ENCODE data around the gene MT1M. TPM values are rescaled to one million over a fixed set of nuclear protein-coding genes. Genes with fewer than 3 reads are reported as not detected.
"Not testable (repeated sequence)": the region's sequence is repeated elsewhere in the genome, so short reads cannot be mapped to it uniquely, and the experiment has no call there.

Gene MT1M
- polyA plus RNA-seq, 4 donors = 0.17 to 0.25 TPM; not detected in 2

DNA sequence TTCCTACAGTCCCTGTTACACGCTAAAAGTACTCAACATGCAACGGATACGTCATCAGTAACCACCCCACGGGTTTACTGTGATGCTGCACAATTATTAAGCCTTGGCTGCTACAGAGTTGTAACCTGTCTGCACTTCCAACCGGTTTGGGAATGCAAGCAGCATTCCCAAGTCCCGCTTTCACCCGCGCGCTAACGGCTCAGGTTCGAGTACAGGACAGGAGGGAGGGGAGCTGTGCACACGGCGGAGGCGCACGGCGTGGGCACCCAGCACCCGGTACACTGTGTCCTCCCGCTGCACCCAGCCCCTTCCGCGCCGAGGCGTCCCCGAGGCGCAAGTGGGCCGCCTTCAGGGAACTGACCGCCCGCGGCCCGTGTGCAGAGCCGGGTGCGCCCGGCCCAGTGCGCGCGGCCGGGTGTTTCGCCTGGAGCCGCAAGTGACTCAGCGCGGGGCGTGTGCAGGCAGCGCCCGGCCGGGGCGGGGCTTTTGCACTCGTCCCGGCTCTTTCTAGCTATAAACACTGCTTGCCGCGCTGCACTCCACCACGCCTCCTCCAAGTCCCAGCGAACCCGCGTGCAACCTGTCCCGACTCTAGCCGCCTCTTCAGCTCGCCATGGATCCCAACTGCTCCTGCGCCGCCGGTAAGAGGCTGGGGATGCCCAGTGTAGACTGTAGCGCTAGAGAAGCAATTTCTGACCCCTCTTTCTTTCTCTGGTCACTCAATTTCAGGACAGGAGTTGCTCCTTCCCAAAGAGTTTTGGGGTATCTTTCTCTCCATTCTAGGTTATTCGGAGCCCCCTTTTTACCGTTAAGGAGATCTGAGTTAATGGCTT is 24.2 kb upstream of the MT1M start, which contains the start of gene MT2A:
Gene MT2A (plus strand): TSS at position 542 of the 833 bp plus-strand sequence. CDS start 72 bp downstream, at position 614.
- peak in 2 of 4 donors; percentile 80 to 82 for DNase-seq (ENCODE audit: low read depth in 4 of 4, low spot score in 3 of 4)

DNA sequence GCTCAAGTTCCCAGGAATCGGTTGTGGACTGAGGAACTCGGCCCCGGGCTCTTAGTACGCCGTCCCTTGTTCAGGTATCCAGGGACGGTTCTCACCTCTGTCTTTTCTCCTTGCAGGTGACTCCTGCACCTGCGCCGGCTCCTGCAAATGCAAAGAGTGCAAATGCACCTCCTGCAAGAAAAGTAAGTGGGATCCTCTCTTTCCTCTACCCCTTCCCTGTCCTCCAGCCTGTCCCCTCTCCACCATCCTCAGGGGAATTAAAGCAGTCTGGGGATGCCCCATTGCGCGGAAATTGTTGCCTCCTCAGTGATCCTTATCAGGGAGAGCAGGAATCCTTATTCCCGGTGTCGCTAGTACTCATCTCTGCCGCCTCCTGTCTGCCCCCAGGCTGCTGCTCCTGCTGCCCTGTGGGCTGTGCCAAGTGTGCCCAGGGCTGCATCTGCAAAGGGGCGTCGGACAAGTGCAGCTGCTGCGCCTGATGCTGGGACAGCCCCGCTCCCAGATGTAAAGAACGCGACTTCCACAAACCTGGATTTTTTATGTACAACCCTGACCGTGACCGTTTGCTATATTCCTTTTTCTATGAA is 23.5 kb upstream of the MT1M start:
- no peak for DNase-seq (ENCODE audit: low read depth in 4 of 4, low spot score in 3 of 4)

DNA sequence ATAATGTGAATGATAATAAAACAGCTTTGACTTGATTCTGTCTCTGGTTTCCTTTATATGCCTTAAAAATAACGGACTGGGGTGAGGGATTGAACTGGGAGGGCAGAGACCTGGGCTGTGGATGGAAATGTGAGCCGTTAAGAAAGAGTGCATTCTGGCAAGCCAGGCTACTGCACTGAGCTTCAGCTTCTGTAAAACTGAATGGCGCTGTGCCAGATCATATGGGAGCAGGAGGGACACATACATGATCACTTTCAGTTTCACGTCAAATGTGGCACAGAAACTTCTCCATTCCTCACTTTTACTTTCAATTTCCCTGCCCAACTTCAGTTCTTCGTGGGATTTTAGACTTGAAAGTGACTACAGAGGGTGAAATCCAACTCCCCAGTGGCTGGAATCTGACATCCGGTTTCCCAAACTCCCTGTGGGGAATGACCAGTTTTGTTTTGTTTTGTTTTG is 23.0 kb upstream of the MT1M start:
- no peak for DNase-seq (ENCODE audit: low read depth in 4 of 4, low spot score in 3 of 4)

DNA sequence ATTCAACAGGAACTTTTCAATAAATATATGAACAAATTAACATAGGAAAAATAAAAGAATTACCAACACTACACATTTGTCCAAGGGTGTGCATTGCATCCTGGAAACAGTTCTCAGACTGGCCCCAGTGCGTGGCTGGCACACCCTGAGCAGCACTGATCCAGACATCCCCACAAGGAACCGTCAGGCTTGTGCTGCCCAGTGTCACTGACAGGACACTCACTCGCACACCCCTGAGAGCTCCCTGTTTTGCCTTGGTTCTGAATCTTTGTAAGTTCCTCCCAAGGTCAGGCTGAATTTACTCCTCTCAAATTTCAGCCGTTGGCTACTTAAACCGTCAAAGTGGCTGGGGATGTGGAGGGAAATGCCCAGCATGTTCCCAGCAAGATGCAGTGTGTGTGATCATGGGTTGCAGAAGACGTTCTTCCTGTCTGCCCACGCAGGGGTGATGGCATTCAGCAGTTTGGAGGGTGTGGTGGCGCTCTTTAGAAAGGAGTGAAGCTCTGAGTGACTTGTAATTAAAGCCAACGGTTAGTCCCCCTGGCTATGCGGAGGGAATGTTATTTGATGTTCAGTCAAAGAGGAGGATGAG is 22.3 kb upstream of the MT1M start:
- DNase-seq (ENCODE audit: low read depth in 4 of 4, low spot score in 3 of 4) = no peak

DNA sequence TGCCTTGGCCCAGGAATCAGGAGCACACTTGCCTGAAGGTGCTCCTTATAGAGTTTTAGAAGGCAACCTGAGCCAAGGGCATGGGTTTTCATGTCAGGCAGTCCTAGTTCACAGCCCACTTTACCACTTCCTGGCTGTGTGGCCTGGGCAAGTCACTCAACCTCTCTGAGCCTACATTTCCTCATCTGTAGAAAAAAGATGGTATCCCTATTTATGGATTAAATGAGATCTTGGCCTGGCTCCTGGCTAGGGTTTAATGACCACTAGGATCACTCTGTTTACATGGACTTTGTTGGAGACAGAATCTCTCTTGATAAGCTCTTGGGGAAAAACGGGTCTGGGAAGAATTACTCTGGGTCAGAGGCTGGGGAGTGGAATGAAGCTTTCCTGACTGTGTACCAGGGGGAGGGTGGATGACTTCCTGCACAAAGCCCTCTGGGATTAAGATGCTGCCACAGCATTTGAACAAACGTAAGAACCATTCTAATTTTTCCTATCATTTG is 21.8 kb upstream of the MT1M start:
- no peak for DNase-seq (ENCODE audit: low read depth in 4 of 4, low spot score in 3 of 4)

DNA sequence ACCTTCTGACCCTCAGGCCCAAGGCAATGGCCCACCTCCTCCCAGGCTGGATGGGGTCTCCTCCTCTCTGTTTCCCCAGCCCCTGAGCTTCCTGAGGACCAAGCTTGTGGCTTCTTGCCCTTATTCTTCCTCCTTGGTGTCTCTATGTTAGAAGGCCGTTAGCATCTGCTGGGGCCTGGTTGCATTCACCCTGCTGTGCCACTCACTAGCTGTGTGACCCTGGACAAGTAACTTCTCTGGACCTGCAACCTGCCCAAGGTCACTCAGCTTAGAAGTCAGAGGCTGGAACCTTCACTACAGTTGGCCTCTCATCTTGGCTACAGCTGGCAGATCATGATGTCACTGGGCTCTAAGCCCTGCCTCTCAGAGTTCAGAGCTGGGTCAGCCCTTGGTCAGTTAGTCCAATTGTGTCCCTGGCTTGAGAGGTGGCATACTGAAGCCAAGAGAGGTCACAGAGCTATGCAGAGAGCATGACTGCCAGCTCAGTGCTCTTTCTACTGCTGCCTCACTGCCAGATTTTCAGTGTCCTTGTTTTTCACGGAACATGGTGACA is 21.1 kb upstream of the MT1M start:
- DNase-seq (ENCODE audit: low read depth in 4 of 4, low spot score in 3 of 4) = no peak

DNA sequence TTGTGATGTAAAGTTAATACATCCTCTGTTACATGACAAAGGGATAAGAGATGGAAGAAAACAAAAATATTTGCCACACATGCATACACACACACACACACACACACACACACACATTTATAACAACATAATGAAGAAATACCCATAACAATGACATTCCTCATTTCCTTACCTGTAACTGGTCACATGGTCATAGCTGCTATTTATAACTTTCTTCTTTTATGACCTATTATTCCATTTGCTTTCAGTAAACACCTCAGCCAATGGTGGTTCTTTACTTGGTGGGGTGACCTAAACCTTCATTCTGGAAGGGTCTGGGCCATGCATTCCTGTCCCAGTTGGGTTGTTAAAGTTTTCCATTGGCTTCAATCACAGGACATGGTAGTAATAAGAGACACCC is 18.8 kb upstream of the MT1M start:
- no peak for DNase-seq (ENCODE audit: low read depth in 4 of 4, low spot score in 3 of 4)

DNA sequence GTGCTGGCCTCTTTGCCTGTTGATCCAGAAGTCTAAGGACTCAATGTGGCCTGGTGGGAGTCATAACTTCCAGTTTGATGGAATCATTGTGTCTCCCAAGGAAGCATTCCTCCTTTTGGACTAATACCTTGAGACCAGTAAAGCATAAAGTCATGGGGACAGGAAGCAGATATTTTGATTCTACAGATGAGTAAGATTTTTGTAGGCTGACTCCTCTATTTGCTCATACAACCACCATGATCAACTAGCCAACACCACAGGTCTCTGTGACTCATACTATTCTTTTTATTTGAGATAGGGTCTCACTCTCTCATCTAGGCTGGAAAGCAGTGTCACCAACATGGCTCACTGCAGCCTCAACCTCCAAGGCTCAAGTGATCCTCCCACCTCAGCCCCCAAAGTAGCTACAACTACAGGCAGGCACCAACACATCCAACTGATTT is 17.9 kb upstream of the MT1M start:
- DNase-seq (ENCODE audit: low read depth in 4 of 4, low spot score in 3 of 4) = no peak

DNA sequence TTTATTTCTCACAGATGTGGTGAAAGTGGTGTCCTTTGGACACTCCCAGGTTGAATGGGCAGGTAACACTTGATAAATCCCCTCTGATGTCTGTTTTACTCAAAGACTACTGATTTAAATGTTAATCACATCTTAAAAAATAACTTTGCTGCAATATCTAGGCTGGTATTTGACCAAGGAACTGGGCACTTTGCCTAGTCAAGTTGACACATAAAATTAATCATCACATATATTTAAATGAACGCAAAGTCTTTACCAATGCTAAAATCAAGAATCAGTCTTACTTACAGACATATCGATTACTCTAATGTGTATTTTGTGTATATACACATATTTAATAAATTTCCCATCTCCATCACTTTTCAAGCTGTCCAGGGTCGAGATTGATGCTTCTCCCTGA is 17.1 kb upstream of the MT1M start:
- no peak for DNase-seq (ENCODE audit: low read depth in 4 of 4, low spot score in 3 of 4)

DNA sequence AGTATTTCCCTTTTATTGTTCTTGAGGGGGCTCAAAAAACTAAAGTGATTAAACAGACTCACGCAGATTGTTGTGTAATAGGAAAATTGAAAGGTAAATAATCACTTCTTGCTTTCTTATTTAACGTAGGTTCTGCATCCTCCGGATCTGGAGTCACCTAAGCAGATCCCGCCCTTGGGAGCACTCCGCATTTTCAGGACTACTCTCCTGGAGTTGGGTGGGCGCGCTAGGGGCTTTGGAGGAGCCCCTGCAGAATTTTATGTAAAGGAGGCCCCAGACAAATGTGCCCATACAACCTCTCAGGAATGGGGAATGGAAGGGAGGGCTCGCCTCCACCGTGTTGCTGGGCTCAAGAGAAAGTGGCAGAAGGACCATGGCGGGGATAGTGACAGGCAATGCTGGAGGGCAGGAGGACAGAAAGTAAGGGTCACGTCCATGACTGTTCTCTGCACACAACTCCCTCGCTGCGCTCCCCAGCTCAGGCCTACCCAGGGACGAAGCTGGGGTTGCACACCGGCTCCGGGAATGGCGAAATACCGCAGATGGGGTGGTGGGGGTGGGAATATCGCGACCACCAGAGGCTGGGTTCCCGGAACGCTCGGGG is 15.7 kb upstream of the MT1M start:
- DNase-seq (ENCODE audit: low read depth in 4 of 4, low spot score in 3 of 4) = no peak

DNA sequence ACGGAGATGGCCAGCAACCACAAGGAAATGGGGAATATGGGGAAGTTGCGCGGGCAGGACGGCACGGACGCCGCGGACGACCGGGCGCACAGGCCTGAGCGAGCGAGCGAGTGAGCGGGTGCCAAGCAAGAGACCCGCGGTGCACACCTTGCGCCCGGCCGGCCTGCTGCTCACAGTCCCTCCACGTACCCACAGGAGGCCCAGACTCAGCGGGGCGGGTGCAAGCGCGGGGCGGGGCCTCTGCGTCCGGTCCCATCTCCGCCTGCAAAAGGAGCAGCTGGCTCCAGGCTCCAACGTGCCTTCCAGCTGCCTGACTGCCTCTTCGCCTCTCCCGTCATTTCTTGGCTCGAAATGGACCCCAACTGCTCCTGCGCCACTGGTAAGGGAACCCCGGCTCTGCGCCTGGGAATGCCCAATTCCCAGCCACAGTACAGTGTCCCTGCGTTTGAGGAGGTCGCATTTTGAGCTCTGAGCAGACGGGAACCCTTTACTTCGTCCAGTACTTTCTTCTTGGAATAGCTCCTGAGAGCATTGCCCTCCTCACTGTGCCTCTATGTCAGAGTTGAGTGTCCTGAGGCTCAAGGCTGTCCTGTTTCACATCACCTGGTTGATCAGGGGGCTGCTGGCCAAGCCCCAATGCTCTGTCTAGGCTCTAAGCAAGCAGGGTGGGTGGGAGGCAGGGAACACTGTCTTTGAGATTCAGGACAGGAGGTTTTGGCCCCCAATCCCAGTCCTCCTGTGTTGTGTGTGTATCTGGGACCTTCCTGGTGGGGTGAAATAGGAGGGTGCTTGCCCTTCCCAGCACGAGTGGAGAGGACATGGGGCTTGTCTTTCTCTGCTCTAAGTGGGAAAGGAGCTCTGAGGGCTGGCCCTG is 15.0 kb upstream of the MT1M start:
- no peak for DNase-seq (ENCODE audit: low read depth in 4 of 4, low spot score in 3 of 4)

DNA sequence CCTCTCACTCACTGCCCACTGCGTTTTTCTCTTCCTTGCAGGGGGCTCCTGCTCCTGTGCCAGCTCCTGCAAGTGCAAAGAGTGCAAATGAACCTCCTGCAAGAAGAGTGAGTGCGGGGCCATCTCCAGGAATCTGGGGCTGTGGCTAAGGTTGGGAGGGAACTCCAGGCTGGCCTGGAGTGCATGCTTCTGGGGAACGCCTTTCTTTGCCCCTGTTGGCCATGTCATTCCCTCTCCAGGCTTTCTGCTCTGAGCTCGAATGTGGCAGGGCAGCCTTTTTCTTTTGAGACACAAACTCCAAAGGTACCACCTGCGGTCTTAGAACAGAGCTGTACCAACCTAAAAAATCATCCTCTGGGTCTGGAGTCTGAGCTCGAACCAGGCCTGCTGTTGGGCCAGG is 14.3 kb upstream of the MT1M start:
- DNase-seq (ENCODE audit: low read depth in 4 of 4, low spot score in 3 of 4) = no peak

DNA sequence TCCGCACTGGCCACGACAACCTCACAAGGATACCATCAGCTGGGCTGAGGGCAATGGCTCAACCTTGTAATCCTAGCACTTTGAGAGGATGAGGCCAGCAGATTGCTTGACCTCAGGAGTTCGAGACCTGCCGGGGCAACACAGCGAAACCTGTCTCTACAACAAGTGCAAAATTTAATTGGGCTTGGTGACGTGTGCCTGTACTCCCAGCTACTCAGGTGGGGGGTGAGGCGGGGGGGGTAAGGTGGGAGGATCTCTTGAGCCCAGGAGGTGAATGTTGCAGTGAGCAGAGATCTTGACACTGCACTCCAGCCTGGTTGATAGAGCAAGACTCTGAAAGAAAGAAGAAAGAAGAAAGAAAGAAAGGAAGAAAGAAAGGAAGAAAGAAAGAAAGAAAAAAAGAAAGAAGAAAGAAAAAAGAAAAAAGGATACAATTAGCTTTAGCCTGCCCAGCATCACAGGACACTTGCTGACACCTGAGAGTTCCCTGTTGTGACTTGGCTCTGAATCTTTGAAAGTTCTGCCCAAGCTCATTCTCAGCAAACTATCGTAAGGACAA is 12.0 kb upstream of the MT1M start:
- no peak for DNase-seq (ENCODE audit: low read depth in 4 of 4, low spot score in 3 of 4)

DNA sequence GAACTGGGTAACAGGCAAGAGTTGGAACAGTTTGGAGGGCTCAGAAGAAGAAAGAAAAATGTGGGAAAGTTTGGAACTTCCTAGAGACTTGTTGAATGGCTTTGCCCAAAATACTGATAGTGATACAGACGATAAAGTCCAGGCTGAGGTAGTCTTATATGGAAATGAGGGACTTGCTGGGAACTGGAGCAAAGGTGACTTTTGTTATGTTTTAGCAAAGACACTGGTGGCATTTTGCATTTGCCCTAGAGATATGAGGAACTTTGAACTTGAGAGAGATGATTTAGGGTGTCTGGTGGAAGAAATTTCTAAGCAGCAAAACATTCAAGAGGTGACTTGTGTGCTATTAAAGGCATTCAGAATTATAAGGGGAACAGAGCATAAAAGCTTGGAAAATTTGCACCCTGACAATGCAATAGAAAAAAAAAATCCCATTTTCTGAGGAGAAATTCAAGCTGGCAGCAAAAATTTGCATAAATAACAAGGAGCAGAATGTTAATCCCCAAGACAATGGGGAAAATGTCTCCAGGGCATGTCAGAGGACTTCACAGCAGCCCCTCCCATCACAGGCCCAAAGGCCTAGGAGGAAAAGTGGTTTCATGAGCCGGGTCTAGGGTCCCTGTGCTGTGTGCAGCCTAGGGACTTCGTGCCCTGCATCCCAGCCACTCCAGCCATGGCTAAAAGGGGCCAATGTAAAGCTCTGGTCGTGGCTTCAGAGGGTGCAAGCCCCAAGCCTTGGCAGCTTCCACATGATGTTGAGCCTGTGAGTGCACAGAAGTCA is 10.6 kb upstream of the MT1M start:
- not testable (repeated sequence) for DNase-seq (ENCODE audit: low read depth in 4 of 4, low spot score in 3 of 4)

DNA sequence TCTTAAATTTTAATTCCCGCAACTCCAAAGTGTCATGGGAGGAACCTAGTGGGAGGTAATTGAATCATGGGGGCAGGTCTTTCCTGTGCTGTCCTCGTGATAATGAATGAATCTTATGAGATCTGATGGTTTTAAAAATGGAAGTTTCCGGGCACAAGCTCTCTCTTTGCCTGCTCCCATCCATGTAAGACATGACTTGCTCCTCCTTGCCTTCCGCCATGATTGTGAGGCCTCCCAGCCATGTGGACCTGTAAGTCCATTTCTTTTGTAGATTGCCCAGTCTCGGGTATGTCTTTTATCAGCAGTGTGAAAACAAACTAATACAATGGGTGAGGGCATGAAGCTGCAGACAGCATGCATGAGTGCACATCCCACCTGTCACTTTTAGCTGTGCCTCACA is 9.3 kb upstream of the MT1M start:
- not testable (repeated sequence) for DNase-seq (ENCODE audit: low read depth in 4 of 4, low spot score in 3 of 4)

DNA sequence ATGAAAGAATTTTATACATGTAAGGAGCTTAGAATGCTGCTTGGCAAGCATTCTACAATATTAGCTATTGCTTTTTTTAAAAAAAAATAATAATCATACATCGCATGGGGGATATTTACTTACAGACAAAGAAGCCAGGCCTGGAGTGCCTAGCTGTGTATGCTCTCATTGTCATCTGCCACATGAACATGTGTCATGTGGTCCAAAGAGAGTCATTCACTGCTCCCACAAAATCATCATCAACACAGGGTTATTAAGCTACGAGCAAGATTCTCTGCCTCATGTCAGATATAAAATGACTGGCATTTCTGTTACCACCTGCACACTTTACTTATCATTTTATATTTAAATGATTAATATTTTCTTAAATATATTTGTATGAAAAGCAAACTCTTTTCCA is 8.8 kb upstream of the MT1M start:
- DNase-seq (ENCODE audit: low read depth in 4 of 4, low spot score in 3 of 4) = no peak

DNA sequence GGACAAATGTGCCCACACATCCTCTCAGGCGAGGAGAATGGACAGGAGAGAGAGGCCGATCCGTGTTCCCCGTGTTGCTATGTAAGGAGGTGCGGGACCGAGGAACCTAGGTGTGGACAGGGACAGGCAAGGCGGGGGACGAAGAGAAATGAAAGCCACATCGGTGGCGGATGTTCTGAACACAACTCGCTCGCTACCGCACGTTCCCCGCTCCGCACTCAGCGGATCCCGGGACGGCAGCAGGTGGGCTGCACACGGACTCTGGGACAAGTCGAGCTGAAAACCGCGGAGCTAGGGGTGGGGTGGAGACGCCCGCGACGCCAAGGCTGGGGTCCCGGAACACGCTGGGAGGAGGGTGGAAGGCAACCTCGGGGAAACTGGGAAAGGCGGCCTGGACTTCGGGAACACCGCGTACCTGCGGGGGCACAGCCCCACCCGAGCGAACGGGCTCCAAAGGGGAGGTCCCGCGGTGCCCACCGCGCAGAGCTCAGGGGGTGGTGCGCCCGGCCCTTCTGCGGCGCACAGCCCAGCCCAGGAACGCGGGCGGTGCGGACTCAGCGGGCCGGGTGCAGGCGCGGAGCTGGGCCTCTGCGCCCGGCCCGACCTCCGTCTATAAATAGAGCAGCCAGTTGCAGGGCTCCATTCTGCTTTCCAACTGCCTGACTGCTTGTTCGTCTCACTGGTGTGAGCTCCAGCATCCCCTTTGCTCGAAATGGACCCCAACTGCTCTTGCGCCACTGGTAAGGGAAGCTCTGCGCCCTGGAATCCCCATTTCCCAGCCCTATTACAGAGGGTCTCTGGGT is 7.1 kb upstream of the MT1M start, which contains the start of gene MT1E:
Gene MT1E (plus strand): TSS at position 642 of the 803 bp plus-strand sequence. CDS start 71 bp downstream, at position 713.
- no peak for DNase-seq (ENCODE audit: low read depth in 4 of 4, low spot score in 3 of 4)

All from right renal pelvis (tissue), 4 donors.